ENCODE data around the gene TEX13C.
"Not testable (repeated sequence)": the region's sequence is repeated elsewhere in the genome, so short reads cannot be mapped to it uniquely, and the experiment has no call there.

The TEX13C gene

GRCh38 chrX:125319166-125319565 is 505 bp upstream of the TEX13C start:
- DNase-seq (ENCODE audit: low read depth); H3K36me3 ChIP-seq (ENCODE audit: control insufficient read depth, insufficient read depth, low read length, severe bottlenecking); H3K4me1 ChIP-seq (ENCODE audit: control insufficient read depth, insufficient read depth, low read length); H3K9me3 ChIP-seq (ENCODE audit: control insufficient read depth, low read length); H3K4me3 ChIP-seq (ENCODE audit: low read length); H3K9ac ChIP-seq (ENCODE audit: low read length); H3K27me3 ChIP-seq (replicated peaks; ENCODE audit: control insufficient read depth, insufficient read depth, low read length): not testable (repeated sequence)

GRCh38 chrX:125322431-125322830 is 2.8 kb downstream of the TEX13C start:
- DNase-seq (ENCODE audit: low read depth): no peak
- no peaks in the 10 kb centered on the region for H3K27me3 ChIP-seq (replicated peaks; ENCODE audit: control insufficient read depth, insufficient read depth, low read length)
- no peaks in the 10 kb centered on the region for H3K36me3 ChIP-seq (ENCODE audit: control insufficient read depth, insufficient read depth, low read length, severe bottlenecking)
- H3K9me3 ChIP-seq (ENCODE audit: control insufficient read depth, low read length): no peaks in the 10 kb centered on the region
- no peaks in the 10 kb centered on the region for H3K4me1 ChIP-seq (ENCODE audit: control insufficient read depth, insufficient read depth, low read length)
- H3K9ac ChIP-seq (ENCODE audit: low read length): no peak overlapping the region
- H3K4me3 ChIP-seq (ENCODE audit: low read length): no peak overlapping the region

DNA sequence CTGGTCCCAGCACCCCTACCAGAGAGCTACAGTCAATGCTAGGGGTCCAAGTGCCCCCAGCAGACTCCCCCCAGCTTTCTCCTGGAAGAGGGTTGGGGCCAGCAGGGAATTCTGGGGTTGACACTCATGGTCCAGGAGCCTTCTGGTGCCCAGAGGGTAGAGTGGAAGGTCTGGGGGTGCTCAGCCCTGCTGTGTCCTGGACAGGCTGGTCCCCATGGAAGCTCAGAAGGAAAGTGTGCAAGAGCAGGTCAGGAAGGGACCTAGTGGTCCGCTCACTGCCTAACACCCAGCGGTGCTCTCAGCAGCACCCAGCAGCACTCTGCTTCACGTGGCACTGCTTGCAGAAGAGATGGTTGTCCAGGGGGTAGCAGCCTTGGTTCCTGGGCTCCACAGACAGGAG is 6.9 kb downstream of the TEX13C start:
- Histone ChIP-seq H3K9me3 (ENCODE audit: control insufficient read depth, low read length) (no peaks in the 10 kb centered on the region), H3K4me1 (ENCODE audit: control insufficient read depth, insufficient read depth, low read length) (no peaks in the 10 kb centered on the region), H3K4me3 (ENCODE audit: low read length) (no peak overlapping the region), H3K36me3 (ENCODE audit: control insufficient read depth, insufficient read depth, low read length, severe bottlenecking) (no peaks in the 10 kb centered on the region), H3K27me3 (replicated peaks; ENCODE audit: control insufficient read depth, insufficient read depth, low read length) (no peaks in the 10 kb centered on the region), H3K9ac (ENCODE audit: low read length) (no peak overlapping the region)
- no peak for DNase-seq (ENCODE audit: low read depth)

DNA sequence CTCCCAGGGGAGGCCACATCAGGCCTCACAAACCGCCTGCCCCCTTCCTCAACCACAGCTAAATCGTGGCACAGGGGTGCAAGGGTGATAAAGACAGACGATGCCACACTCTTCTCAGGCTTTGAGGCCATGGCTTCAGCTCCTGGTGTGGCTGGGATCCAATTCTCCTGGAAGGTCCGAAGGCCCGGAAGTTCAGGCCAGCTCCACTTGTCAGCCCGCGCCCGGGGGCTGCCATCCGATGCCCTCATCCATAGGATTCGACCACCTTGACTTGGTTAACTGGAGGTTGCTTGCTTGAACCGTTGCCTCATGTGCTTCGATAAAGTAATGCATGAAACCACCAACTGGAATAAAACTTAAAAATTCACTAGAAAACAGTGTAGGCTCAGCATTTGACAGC is 8.2 kb downstream of the TEX13C start:
- no peak overlapping the region for H3K4me3 ChIP-seq (ENCODE audit: low read length)
- no peaks in the 10 kb centered on the region for H3K36me3 ChIP-seq (ENCODE audit: control insufficient read depth, insufficient read depth, low read length, severe bottlenecking)
- H3K9me3 ChIP-seq (ENCODE audit: control insufficient read depth, low read length): no peaks in the 10 kb centered on the region

GRCh38 chrX:125333583-125333982 is 13.9 kb downstream of the TEX13C start:
- H3K9ac ChIP-seq (ENCODE audit: low read length): no peak overlapping the region
- H3K4me3 ChIP-seq (ENCODE audit: low read length): no peak overlapping the region
- DNase-seq (ENCODE audit: low read depth): no peak
- no peaks in the 10 kb centered on the region for H3K27me3 ChIP-seq (replicated peaks; ENCODE audit: control insufficient read depth, insufficient read depth, low read length)
- no peaks in the 10 kb centered on the region for H3K9me3 ChIP-seq (ENCODE audit: control insufficient read depth, low read length)
- no peaks in the 10 kb centered on the region for H3K4me1 ChIP-seq (ENCODE audit: control insufficient read depth, insufficient read depth, low read length)
- H3K36me3 ChIP-seq (ENCODE audit: control insufficient read depth, insufficient read depth, low read length, severe bottlenecking): no peaks in the 10 kb centered on the region

More for the DNA sequence above, 8.2 kb downstream of the TEX13C start:
- Histone ChIP-seq H3K9ac (ENCODE audit: low read length) (no peak overlapping the region), H3K27me3 (replicated peaks; ENCODE audit: control insufficient read depth, insufficient read depth, low read length) (no peaks in the 10 kb centered on the region), H3K4me1 (ENCODE audit: control insufficient read depth, insufficient read depth, low read length) (no peaks in the 10 kb centered on the region)
- DNase-seq (ENCODE audit: low read depth): no peak

GRCh38 chrX:125340490-125340889 is 20.8 kb downstream of the TEX13C start:
- H3K4me1 ChIP-seq (ENCODE audit: control insufficient read depth, insufficient read depth, low read length): no peaks in the 10 kb centered on the region
- H3K27me3 ChIP-seq (replicated peaks; ENCODE audit: control insufficient read depth, insufficient read depth, low read length): no peaks in the 10 kb centered on the region
- H3K4me3 ChIP-seq (ENCODE audit: low read length): no peak overlapping the region
- H3K9me3 ChIP-seq (ENCODE audit: control insufficient read depth, low read length): peaks cover 15% of the 10 kb centered on the region
- H3K36me3 ChIP-seq (ENCODE audit: control insufficient read depth, insufficient read depth, low read length, severe bottlenecking): no peaks in the 10 kb centered on the region
- no peak overlapping the region for H3K9ac ChIP-seq (ENCODE audit: low read length)
- DNase-seq (ENCODE audit: low read depth): no peak

DNA sequence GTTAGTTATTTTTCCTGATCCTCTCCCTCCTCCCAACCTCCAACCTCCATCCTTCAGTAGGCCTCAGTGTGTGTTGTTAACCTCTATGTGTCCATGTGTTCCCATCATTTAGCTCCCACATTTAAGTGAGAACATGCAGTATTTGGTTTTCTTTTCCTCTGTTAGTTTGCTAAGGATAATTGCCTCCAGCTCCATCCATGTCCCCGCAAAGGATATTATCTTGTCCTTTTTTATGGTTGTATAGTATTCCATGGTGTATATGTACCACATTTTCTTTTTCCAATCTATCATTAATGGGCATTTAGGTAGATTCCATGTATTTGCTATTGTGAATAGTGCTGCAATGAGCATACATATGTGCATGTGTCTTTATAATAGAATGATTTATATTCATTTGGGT is 54.5 kb downstream of the TEX13C start:
- H3K4me3 ChIP-seq (ENCODE audit: low read length): no peak overlapping the region
- no peak overlapping the region for H3K9ac ChIP-seq (ENCODE audit: low read length)
- H3K36me3 ChIP-seq (ENCODE audit: control insufficient read depth, insufficient read depth, low read length, severe bottlenecking): no peaks in the 10 kb centered on the region
- DNase-seq (ENCODE audit: low read depth): no peak
- no peaks in the 10 kb centered on the region for H3K4me1 ChIP-seq (ENCODE audit: control insufficient read depth, insufficient read depth, low read length)
- no peaks in the 10 kb centered on the region for H3K27me3 ChIP-seq (replicated peaks; ENCODE audit: control insufficient read depth, insufficient read depth, low read length)
- no peaks in the 10 kb centered on the region for H3K9me3 ChIP-seq (ENCODE audit: control insufficient read depth, low read length)

Data from adipocyte (in vitro differentiated cells).